NCI-H526 (cell line): ENCODE measurements around the gene PALS2.
A peak's percentile ranks its signal among the peaks of the same experiment; 100 is the strongest.

ENCODE experiments used
- DNase-seq, 2 experiments: peaks; one replicate each; lab custom pipeline; 2025; lab: John Stamatoyannopoulos, UW

Gene PALS2

GRCh38 chr7:24572997-24573553, at the start of gene PALS2:
Gene PALS2, plus strand, starts transcription at chr7:24573452. Its CDS starts 50,216 bp downstream, at chr7:24623668.
- DNase-seq: peak; percentile 59 to 88

DNA sequence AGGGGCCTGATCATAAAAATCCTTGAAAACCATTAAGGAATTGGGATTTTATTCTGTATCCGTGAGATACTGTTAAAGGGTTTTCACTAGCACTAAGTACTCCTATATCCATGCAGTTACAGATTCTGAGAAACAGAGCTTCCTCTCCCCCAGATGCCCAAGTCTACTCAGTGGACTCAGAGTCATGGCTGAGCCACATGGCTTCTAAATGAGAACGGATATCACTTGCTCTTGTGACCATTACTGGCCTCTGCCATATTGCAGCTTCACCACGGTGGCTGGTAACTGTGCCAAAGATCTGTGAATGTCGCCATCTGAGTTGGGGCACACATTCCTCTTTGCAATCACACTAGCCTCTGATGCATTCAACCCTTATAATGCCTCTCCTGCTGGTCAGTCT, 42.0 kb upstream of the PALS2 start:
- no peak for DNase-seq

- DNase-seq: no peak
These were observed 36.6 kb upstream of the PALS2 start for GRCh38 chr7:24536682-24537081.

- no peak for DNase-seq
These were observed 32.3 kb upstream of the PALS2 start for GRCh38 chr7:24540956-24541355.

DNA sequence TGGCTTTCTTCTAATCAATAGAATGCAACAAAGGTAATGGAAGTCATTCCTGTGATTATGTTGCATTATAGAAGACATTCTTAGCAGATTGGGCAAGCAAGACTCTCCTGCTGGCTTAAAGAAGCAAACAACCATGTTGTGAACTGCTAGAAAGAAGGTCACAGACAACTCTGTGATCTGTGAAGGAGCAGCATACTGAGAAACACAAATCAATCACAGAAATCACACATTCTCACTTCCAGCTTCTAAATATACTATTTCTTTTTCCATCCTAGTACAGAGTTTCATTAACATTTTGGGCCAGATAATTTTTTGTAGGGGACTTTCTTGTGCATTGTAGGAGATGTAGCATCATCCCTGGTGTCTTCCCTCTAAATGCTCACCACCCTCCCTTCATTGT, 28.0 kb upstream of the PALS2 start:
- DNase-seq: no peak

DNA sequence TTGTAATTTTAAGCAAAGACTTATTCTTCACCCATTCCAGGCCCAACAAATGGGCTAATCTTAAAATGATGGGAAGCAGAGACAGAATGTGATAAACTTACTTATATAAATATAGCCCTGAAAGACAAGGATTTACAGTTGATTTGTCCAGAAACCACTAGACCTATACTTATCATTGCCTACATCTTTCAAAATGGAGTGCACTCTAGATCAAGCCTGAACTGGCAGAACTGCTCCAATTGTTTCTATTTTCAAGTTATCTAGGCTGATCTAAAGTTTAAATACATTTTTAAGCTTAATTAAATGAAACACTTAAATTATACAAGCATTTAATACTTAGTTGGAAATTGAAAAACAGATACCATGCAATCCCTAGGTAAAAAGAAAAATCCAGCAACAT, 24.9 kb upstream of the PALS2 start:
- no peak for DNase-seq

GRCh38 chr7:24549991-24550390, 23.3 kb upstream of the PALS2 start:
- peak; percentile 59 to 81 for DNase-seq

DNA sequence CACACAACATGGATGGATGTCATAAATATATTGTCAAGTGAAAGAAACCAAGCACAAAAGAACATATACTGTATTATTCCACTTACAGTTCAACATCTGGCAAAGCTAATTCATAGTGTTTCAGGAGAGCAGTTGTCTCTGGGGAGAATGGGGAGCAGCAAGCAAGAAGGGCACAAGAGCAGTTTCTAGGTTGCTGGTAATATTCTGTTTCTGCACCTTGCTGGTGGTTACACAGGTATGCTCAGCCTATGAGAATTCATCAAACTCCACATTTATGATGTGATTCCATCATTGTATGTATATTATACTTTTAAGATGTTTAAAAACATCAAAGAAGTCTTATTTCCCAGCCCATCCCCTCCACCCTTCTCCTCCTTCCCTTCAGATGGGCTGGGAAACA, 18.1 kb upstream of the PALS2 start:
- DNase-seq: peak in 1 of 2 experiments; percentile 16

- DNase-seq: no peak
These were observed 17.5 kb upstream of the PALS2 start for GRCh38 chr7:24555719-24556118.

DNA sequence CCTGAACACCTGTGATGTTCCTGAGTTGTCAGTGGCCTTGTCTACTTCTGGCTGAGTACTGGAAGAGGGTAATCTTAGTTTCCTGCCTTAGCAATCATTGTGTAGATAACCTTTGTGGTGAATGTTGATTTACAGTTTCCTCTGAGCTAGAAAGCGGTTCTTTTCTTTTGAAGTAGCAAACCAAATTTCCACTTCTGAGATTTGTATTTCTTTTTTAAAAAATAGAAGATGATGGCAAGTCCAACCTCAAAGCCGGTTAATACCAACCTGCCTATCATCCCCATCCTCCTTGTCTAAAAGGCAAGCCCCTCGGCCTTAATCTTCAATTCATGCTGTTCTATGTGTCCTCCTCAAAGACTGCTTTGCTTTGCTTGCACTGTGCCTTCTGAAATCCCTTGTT, 12.5 kb upstream of the PALS2 start:
- DNase-seq: no peak

GRCh38 chr7:24566274-24566673, 7.0 kb upstream of the PALS2 start:
- DNase-seq: no peak

- DNase-seq: no peak
These were observed 2.3 kb upstream of the PALS2 start for GRCh38 chr7:24570983-24571382.

GRCh38 chr7:24572016-24572392, 1.2 kb upstream of the PALS2 start:
- no peak for DNase-seq

- DNase-seq: peak; percentile 57 to 72
These were observed 757 bp upstream of the PALS2 start for GRCh38 chr7:24572393-24572996.

- peak in 1 of 2 experiments; percentile 82 for DNase-seq
These were observed 494 bp downstream of the PALS2 start for GRCh38 chr7:24573554-24574338.

DNA sequence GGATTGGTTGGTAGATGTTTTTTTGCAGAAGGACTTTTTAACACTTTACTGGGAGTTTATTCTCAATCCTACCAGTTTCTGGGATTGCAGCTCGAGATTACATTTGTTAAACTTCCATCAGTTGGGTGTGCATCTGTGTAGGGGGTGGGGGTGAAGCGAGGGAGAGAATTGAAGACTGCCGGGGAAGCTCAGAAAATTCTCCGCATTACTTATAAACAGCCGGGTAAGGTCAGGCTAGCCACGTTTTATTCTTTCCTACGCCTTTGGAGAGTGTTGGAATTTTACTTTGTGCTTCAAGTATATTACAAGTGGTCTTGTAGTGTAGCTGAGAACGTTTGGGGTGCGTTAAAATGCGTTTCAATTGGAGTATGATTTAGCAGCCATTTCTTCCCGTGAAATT, 1.1 kb downstream of the PALS2 start:
- DNase-seq: peak in 1 of 2 experiments; percentile 29

DNA sequence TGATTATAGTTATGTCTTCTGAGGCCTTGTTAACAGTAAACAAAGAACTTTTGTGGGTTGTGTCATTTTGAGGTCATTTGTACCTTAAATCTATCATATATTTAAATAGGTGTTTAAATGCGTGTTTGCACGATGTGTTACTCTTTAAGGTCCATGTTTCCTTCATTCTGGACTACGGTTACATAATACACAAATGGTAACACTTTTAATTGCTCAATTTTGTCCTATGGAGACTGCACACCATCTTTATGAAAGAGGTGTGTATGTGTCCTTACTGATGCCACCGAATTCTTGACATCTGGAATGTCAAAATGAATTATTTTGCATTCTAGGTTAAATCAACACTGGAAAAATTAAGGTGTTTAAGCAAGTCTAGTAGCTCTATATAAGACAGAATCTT, 1.7 kb downstream of the PALS2 start:
- DNase-seq: peak in 1 of 2 experiments; percentile 30

DNA sequence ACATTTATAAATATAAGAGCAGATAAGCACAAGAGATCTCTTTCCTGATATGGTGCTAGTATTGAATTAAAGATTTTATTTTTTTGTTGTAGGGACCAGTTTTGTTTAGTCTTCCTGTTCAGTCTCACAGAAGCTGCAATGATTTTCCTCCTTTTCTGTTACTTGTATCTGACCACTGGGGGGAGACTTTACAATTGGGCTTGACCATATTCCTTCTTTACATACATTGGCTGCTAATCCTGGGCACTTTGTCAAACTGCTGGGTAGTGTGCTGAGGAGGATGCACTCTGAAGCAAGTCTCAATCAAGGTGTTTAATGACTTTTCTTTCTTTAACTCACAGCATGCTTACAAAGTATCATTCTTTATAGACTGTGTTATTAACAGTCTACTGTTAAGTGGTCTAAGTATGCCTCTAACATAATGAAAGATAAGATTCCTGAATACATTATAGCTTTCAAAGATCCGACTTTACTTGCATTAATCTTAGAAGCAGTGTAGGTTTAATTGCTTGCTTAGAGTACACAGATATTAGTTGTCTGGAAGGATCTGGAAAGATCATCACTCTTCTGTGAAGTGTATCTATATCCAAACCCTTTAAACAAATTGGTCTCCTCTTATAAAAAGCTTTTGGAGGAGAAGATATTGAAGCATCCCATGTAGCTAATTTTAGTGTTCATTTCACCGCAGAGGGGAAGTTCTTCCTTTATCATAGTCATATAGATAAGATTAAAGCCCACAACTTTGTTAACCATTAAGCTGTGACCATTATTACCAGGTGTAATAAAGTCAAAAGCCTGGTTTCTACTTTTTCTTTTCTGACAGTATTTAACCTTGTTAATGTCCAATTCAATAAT, 3.1 kb downstream of the PALS2 start:
- peak; percentile 51 to 77 for DNase-seq

DNA sequence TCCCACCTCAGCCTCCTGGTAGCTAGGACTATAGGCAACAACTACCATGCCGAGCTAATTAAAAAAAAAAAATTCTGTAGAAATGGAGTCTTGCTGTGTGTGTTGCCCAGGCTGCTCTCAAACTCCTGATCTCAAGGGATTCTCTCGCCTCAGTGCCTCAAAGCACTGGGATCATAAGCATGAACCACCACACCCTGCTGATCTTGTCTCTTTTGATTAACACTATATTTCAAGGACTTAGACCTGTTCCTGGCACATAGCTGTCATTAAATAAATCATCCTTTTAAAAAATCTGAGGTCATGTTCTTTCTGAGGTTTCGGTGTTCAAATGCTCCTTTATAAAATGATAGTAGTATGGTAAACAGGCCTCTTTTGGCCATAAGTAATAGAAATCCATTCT, 4.8 kb downstream of the PALS2 start:
- no peak for DNase-seq

- DNase-seq: no peak
These were observed 7.2 kb downstream of the PALS2 start for GRCh38 chr7:24580283-24580946.

GRCh38 chr7:24582166-24582565, 8.9 kb downstream of the PALS2 start:
- no peak for DNase-seq

DNA sequence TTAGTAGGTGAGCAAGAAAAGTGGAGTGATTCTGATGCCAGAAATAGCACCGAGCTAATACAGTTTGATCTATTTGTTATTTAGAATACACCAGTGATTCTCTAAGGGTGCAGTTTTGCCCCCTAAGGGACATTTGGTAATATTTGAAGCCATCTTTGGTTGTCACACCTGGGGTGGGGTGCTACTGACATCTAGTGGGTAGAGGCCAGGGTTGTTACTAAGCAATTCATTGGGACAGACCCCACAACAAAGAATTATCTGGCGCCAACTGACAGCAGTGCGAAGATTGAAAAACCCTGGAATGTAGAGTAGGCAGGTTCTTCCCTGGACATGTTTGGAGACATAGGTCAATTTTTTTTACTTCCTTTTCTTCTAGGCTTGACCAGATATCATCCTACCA, 14.6 kb downstream of the PALS2 start:
- peak in 1 of 2 experiments; percentile 45 for DNase-seq
